NOMO-1 (cell line): ENCODE measurements around the gene TMEM181.
"Not testable (repeated sequence)": the region's sequence is repeated elsewhere in the genome, so short reads cannot be mapped to it uniquely, and the experiment has no call there.

ENCODE experiments used
- DNase-seq, 2 experiments: peaks; one replicate each; lab custom pipeline; 2025; ENCODE audit not compliant: unreplicated experiment in 2 of 2; lab: John Stamatoyannopoulos, UW

TMEM181 gene

DNA sequence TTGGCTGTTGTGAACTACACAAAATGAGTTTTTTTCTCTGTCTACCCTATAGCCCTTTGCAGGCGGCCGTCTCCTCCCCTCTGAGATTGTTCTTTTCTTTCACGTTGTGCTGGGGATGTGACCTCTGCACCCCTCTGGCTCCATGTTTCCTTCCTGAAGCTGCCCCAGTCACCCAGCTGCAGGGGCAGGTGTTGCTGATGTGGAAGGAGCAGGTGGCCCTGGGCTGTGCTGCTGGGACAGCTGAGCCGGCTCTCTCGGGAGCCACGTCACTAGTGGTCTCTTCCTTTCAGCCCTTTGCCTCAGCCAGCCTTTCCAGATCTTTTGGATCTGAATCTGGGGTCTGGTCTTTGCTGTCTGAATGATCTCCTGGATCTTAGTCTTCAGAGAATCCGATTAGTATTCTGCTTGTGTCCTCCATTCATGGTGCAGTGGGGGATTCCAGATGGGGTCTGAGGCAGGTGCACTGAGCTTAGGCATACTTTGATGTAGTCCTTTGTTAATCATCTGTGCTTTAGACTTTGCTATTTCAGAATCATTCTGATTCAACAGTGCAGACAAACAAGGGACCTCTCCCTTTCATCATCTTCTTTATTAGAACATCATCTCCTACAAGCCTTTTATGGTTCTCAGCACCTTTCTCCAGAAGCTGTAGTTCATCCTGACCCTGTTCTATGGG lies 31.4 kb downstream of the TMEM181 start:
- DNase-seq, result no peak

DNA sequence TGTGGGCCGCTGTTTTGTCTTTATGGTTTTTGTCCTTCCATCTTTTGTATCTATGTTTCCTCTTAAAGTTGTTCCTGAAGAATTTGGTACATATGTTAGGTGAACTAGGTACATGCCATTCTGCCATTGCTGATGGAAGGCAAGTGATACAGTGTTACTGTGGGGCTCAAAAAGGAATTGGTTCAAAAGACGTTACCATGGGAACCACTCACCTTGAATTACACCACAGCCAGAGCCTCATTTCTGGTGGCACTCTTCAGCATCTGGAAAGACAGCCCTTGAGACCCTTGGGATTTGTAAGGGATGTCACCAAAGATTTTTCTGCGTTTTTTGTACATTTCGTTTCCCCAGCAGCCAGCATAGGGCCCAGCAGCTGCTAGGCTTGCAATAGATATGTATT lies 31.9 kb downstream of the TMEM181 start:
- no peak for DNase-seq

DNA sequence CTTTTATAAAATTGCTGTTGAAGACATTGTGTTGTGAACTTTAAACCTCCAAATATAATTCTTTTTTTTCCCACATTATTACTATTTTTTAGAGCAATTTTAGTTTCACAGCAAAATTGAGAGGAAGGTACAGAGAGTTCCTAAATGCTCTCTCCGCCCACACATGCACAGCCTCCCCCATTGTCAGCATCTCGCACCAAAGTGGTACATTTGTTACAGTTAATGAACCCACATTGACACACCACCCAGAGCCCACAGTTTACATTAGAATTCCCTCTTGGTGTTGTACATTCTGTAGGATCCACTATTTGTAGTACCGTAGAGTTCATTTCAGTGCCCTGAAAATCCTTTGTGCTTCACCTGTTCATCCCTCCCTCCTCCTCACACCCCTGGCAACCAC lies 33.8 kb downstream of the TMEM181 start:
- no peak for DNase-seq

DNA sequence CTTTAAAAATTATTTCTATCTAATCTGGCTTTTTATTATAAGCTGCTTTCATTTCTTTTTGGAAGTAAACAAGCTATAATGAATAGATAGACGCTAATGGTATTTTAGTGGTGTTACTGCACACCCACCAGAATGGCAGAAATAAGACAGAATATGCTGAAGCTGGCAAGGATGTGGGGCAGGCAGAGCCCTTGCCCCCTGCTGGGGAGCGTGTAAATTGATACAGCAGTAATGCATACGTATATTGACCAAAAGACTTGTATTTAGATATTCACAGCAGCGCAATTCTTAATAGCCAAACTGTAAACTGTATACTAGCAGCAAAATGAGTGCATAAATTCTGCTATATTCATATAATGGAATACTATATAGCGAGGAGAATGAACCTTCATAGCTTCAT lies 35.3 kb downstream of the TMEM181 start:
- DNase-seq, result no peak

DNA sequence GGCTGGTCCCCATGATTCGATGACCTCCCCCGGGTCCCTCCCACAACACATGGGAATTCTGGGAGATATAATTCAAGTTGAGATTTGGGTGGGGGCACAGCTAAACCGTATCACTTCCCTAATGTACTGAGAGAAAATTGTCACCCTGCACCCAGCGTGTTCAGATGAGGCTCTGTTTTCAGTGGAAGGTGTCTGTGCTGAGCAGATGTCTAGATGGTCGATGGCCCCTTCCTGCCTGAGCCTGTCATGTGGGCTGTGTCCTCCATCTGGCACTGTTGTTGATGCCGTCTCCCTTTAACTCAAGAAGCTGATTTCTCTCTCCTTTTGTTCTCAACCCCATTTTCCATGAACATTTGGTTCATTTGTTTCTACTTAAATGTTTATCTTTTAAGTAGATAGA lies 37.0 kb downstream of the TMEM181 start:
- DNase-seq, result no peak

DNA sequence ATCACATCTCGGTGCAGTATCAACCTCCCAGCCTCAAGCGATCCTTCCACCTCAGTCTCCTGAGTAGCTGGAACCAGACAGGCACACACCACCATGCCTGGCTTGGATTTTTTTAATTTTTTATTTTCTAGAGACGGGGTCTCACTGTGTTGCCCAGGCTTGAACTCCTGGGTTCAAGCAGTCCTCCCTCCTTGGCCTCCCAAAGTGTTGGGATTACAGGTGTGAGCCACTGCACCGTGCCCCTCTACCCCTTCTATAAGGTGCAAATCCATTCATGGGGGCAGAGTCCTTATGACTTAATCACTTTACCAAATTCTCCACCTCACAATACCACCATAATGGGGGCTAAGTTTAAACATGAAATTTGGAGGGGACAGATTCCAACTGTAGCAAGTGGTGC lies 37.7 kb downstream of the TMEM181 start:
- DNase-seq, result no peak

DNA sequence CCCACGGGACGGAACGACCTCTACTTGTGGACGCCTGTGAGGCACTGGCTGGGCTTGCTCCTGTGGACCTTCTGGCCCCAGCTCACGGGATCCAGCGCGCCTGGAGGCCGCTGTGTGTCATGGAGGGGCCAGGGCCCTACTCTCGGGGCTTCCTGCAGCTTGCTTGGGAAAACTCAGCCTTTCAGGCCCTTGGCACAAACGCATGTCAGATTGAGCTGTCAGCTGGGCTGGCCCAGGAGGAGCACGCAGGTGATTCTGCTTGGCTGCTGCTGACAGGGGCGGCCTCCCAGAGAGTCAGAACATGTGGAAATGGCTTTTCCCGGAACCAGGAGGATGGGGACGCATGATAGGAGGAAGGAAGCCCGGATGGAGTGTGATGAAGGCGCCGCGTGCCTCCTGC lies 39.7 kb downstream of the TMEM181 start:
- DNase-seq, result no peak

DNA sequence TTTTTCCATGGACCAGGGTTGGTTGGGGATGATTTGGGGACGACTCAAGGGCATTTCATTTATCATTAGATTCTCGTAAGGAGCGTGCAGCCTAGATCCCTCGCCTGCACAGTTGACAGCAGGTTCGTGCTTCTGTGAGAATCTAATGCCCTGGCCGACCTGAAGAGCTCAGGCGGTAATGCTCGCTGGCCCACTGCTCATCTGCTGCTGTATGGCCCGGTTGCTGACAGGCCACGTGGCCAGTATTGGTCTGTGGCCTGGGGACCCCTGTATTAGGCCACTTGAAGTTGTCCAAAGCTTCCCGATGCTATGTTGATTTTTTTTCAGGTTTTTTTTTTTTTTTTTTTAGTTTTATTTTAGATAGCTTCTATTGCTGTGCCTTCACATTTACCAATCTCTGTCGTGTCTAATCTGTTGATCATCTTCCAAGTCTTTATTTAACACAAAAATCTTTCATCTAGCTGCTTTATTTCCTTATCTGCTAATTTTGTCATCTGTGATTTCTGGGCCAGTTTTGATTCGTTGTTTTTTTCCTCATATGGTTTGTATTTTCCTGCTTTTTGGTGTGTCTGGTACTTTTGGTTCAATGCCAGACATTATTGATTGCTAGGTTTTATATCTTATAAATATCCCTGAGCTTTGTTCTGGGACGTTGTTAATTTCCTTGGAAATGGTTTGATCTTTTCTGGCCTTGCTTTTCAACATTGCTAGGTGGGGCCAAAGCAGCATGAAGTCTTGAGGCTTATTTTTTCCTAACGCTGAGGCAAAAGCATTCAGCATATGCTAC lies 43.6 kb downstream of the TMEM181 start:
- DNase-seq, result no peak

DNA sequence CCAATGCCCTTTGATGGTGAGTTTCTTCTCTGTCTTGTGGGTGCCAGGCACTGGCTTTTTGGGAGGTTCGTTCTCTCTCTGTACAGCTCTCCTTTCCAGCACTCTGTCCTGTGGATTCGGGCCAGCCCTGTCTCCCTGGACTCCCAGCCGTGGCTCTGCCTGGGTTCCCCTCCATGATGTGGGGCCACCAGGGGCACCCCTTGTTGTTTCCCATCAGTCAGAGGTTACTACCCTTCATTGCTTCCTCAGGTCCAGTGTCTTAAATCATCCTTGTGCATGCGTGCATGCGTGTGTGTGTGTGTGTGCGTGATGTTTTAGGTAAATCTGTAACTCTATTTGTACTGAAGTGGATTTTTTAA lies 44.1 kb downstream of the TMEM181 start:
- no peak for DNase-seq

DNA sequence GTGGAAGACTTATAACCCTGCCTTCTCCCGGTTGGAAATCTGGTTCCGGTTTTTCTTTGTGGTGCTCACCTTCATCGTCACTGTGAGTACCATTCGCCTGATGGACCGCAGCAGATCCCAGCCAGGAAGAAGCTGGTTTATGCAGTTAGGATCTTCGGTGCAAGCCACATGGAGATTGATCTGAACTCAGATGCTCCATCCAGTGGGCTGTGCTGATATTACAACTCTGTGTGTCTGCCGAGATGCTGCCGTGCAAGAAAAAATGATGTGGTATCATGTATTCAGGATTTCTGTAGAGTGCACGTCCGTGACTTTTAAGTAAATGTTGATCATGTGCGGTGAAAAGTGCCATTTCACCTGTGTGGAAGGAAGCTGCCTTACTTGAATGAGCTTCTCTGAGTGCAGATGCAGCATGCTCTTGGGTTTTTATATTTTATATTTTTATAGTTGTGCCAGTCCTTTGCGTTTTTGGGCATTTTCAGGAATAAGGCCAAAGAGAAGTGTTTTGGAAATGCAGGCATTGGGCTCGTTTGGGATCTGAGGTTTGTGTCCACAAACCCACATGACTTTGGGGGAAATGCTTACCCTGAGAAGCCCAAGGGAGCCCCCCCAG lies 45.5 kb downstream of the TMEM181 start:
- DNase-seq, result peak; percentile 8 to 35

DNA sequence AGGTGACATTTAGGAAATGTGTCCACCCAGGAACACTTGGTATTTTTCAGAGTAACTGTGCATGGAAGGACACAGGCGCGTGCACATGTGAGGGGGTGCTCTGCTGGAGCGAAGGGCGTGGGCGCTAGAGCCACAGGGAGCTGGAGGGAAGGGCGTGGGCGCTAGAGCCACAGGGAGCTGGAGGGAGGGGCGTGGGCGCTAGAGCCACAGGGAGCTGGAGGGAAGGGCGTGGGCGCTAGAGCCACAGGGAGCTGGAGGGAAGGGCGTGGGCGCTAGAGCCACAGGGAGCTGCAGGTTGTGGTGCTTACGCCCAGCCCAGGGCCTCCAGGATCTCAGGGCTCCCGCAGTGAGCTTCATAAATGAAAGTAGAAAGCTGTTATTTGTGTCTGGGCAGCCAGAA lies 46.1 kb downstream of the TMEM181 start:
- DNase-seq, result not testable (repeated sequence)

DNA sequence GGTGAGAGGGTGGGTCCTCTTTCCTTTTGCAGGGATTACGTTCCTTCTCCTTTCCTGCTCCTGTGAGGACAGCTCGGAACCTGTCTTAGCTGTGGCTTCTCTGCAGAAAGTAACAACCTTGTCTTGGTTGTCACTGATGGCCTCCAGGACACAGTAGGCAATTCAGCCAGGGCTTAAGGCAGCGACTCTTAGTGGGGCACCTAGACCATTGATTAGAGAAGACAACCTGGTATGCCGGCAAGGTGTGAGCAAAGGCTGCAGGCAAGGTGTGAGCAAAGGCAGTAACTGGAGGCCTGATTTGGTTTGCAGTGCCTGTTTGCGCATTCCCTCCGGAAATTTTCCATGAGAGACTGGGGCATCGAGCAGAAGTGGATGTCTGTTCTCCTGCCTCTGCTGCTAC lies 47.0 kb downstream of the TMEM181 start:
- no peak for DNase-seq

DNA sequence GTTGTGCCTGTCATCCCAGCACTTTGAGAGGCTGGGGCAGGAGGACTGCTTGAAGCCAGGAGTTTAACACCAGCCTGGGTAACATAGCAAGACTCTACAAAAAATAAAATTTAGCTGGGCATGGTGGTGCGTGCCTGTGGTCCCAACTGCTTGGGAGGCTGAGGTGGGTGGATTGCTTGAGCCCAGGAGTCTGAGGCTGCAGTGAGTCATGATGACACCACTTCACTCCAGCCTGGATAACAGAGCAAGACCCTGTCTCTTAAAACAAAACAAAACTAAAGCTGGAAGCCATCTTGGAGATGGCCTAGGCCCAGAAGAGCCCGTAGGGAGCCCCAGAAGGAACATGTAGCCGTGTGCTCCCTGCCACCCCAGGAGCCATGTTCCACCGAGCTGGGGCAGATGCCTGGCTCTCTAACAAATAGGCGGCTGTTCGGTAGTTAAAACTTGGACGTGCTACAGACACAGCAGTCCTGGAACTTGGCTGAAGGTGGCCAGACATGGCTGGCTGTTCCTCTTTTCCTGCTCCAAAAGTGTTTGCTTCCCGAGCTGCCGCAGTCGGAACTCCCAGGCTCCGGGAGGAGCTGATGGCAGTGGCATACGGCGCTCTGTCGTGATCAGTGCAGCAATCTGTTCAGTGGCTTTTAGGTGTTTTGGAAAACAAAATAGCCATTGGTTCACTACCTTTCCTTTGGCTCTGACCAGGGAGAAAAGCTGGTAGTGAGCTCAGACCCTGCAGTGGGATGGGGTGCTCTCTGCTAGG lies 47.7 kb downstream of the TMEM181 start:
- no peak for DNase-seq

DNA sequence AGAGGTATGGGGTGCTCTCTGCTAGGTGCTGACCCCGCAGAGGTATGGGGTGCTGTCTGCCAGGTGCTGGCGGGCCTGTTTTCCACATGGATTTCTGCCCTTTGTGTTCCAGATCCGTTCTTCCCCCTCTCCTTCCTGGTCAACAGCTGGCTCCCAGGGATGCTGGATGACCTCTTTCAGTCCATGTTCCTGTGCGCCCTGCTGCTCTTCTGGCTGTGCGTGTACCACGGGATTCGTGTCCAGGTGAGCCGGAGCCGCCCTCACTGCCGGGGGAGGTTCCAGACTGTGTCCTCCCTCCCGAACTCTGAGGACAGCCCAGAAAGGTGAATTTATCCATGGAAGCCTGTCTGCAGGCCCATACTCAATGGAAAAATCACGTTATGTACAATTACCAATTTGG lies 48.3 kb downstream of the TMEM181 start:
- DNase-seq, result no peak

DNA sequence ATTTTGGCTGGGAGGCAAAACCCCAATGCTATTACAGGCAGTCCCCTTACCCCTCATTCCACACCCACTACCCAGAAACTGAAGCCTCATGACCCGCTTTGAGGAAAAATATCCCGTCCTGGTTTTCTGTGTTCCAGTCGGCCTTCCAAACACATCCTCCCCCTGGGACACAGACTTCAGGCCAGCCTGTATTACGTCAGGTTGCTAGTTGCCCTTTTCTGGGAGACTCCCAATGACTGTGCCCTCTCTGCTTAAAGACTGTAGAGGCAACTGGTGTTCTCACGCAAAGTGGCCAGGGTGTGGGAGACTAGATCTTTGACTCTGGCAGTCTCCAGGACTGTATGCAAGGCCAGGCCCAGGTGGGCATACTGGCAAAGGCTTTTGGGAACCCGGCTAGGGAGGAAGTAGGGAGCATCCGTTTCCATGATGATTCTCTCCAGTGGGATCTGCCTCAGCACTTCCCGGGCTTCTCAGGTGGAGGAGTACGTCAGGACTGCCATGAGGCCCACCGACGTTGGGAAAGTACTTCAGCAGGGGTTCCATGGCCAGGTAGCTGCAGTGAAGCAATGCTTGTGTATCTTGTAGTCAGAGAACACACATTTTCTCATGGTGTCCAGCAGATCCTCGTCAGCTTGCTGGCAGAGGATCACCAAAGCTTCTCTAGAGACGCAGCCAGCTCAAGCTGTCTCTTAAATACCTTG lies 49.7 kb downstream of the TMEM181 start:
- no peak for DNase-seq

DNA sequence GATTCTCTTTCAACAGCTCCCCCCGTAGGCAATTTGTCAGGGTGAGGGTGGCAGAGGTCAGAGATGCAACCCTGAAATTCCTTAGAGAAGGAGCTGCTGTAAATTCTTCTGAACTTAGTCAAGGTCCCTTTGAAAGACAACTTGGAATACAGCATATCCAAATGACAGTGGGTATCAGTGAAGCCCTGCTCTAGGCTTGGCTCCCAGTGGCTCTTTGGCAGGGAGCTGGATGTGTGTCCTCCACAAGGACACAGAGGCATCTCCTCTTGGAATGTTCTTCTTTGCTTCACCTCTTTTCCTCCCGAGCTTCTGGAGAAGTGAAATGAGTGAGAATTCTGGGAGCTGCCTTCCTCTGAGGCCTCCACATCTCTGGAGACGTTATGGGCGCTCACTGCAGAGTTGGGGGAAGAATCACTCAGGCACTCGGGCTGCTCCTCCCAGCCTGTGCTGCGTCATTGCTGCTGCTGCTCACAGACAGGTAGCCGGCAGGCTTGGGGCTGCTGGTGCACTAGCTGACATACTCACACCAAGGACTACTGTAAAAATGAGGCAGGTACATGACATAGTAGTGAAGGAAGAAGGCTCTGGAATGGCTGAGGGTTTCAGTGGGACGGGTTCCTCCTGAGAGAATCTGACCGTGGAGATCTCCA lies 50.6 kb downstream of the TMEM181 start:
- DNase-seq, result no peak

DNA sequence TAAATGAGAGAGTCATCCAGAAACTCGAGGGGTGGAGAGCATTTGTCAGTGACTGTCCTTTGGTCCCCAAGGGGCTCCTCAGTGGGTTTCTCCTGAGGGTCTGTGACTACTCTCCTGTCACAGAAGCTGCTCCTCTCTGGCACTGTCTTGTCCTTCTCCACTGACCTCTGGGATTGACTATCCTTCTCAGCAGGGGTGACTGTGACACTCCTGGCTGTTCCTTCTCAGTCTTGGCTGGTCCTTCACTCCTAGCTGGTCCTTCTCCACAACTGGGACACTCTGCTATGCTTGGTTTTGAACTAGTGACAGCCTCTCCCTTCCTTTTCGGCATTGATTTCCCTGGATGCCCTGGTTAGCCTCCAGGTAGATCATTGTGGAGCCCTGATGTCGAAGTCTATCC lies 51.1 kb downstream of the TMEM181 start:
- no peak for DNase-seq

DNA sequence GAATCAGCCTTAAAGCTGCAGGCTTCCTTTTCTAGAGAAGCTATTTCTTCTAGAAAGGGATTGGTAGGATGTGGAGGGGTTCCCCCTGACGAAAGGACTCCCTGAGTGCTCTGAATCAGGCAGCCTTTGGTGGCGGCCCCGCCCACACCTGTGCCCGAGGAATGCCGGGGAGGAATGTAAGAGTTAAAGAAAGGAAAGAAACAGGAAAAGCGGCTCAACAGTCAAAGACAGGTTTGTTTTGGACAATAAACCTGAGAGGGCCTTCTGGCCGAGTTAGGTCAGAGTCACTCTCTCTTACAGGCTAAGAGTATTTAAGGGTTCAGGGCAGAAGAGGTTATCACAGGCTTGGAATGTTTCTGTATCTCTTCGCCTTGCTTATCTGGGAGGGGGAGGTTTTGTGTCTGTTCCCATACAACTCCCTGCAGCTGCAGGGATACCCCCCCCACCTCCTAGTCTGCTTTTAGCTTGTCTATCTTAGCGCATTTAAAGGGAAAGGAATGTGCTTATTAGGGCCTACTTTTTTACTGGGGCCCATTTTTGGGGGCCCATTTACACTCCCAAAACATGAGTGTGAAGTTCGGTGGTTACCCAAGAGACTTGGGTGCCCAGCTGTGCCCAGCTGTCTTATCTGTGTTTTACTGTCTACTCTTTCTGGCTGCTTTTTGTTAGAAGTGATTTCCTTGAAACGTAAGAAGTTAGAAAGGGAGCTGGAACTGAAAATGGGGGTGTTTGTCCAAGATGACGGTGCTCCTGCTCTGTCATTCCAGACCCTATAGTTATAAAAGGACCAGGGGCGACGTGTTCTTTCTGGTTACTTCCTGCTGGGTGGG lies 51.9 kb downstream of the TMEM181 start:
- DNase-seq, result no peak

DNA sequence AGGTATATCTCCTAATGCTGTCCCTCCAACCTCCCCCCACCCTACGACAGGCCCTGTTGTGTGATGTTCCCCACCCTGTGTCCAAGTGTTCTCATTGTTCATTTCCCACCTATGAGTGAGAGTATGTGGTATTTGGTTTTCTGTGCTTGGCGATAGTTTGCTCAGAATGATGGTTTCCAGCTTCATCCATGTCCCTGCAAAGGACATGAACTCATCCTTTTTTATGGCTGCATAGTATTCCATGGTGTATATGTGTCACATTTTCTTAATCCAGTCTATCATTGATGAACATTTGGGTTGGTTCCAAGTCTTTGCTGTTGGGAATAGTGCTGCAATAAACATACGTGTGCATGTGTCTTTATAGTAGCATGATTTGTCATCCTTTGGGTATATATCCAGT lies 54.7 kb downstream of the TMEM181 start:
- DNase-seq, result not testable (repeated sequence)
